Fibroblast of lung (primary cell): ENCODE results near the gene DNAJC18. TPM values are rescaled to one million over a fixed set of nuclear protein-coding genes. Genes with fewer than 3 reads are reported as not detected.

Experiments used
- DNase-seq, 2 donors: peaks; one replicate each; pipeline versions ENCODE4 v3.0.0 to v3.0.0-alpha.2; 2010; ENCODE audit warnings: low read depth in 2 of 2
- H2AFZ ChIP-seq: 2 replicates; pipeline ENCODE4 v1.5.1; 2012; ENCODE audit warnings: low read length, control low read depth, inconsistent platforms
- H3K27ac ChIP-seq: 2 replicates; pipeline ENCODE4 v1.5.1; 2011; ENCODE audit warnings: low read length, control low read depth; ENCODE audit not compliant: insufficient read depth
- H3K27me3 ChIP-seq: 2 replicates; pipeline ENCODE4 v1.5.1; 2011; ENCODE audit warnings: mild to moderate bottlenecking, low read length; ENCODE audit not compliant: control insufficient read depth, insufficient read depth
- H3K36me3 ChIP-seq: 2 replicates; pipeline ENCODE4 v1.5.1; 2011; ENCODE audit warnings: low read length; ENCODE audit not compliant: control insufficient read depth, insufficient read depth
- H3K4me1 ChIP-seq: 2 replicates; pipeline ENCODE4 v1.5.1; 2011; ENCODE audit warnings: low read length; ENCODE audit not compliant: control insufficient read depth, insufficient read depth; ENCODE audit errors: extremely low read depth
- H3K4me2 ChIP-seq: 2 replicates; pipeline ENCODE4 v1.5.1; 2011; ENCODE audit warnings: low read length, control low read depth; ENCODE audit not compliant: insufficient read depth; ENCODE audit errors: extremely low read depth
- H3K4me3 ChIP-seq, 4 experiments: fragments of 200-600 bp in 1 of 4; sonication (generic) in 1 of 4; replicated peaks in 1 of 4; 2 replicates each; pipeline ENCODE4 v1.5.1; 2011 to 2016; ENCODE audit warnings: low read length in 4 of 4, low read depth in 3 of 4, mild to moderate bottlenecking in 3 of 4, control low read depth in 2 of 4, inconsistent platforms in 1 of 4, mixed read lengths in 1 of 4; ENCODE audit not compliant: insufficient read depth in 1 of 4; ENCODE audit errors: control extremely low read depth in 1 of 4
- H3K79me2 ChIP-seq: 2 replicates; pipeline ENCODE4 v1.5.1; 2012; ENCODE audit warnings: mild to moderate bottlenecking, low read length, inconsistent platforms; ENCODE audit not compliant: control insufficient read depth, insufficient read depth
- H3K9ac ChIP-seq: 2 replicates; pipeline ENCODE4 v1.5.1; 2011; ENCODE audit warnings: mild to moderate bottlenecking, low read length, control low read depth; ENCODE audit not compliant: insufficient read depth
- H3K9me3 ChIP-seq: 2 replicates; pipeline ENCODE4 v1.5.1; 2012; ENCODE audit warnings: low read depth, low read length; ENCODE audit not compliant: control insufficient read depth, insufficient read depth
- H4K20me1 ChIP-seq: 2 replicates; pipeline ENCODE4 v1.5.1; 2011; ENCODE audit warnings: low read length; ENCODE audit not compliant: control insufficient read depth, insufficient read depth; ENCODE audit errors: extremely low read depth
- EZH2 ChIP-seq: IDR thresholded peaks from 2 replicates; pipeline ENCODE4 v1.5.1; 2012; ENCODE audit warnings: low read length, control low read depth, mild to moderate bottlenecking; ENCODE audit errors: missing control alignments
- polyA plus RNA-seq, 2 donors: library from polyadenylated mRNA; depleted of rRNA in 1 of 2; stranded (reverse) in 1 of 2; unstranded in 1 of 2; fragments of >200 nt; gene quantifications; 2 replicates each; pipeline ENCODE4 v1.2.1, GENCODE V29; 2011 to 2012; ENCODE audit warnings: missing spikeins in 1 of 2
- total RNA-seq: library from RNA; depleted of rRNA; stranded (reverse); fragments of >200 nt; gene quantifications from 2 replicates; pipeline ENCODE4 v1.2.1, GENCODE V29; 2014
- TF ChIP-seq, protein P1 (sequence below), 2 donors: IDR thresholded peaks in 1 of 2; conservative IDR thresholded peaks in 1 of 2; 1 replicate in 1 of 2; 2 replicates in 1 of 2; pipeline ENCODE4 v1.5.1; 2011 to 2012; ENCODE audit warnings: low read length in 2 of 2, control low read depth in 1 of 2, inconsistent platforms in 1 of 2, low read depth in 1 of 2, mild to moderate bottlenecking in 1 of 2

DNAJC18 gene
- total and polyA plus RNA-seq, 2 donors (not counting 1 experiment from before 2014, with no cell fraction given) = 12.6 to 14.6 TPM

- H2AFZ ChIP-seq = no peak overlapping the region
- no peak overlapping the region for H3K27ac ChIP-seq
- peaks cover 3% of the 10 kb centered on the region for H3K4me1 ChIP-seq
- no peak overlapping the region for H3K9ac ChIP-seq
- TF ChIP-seq, protein P1, sequence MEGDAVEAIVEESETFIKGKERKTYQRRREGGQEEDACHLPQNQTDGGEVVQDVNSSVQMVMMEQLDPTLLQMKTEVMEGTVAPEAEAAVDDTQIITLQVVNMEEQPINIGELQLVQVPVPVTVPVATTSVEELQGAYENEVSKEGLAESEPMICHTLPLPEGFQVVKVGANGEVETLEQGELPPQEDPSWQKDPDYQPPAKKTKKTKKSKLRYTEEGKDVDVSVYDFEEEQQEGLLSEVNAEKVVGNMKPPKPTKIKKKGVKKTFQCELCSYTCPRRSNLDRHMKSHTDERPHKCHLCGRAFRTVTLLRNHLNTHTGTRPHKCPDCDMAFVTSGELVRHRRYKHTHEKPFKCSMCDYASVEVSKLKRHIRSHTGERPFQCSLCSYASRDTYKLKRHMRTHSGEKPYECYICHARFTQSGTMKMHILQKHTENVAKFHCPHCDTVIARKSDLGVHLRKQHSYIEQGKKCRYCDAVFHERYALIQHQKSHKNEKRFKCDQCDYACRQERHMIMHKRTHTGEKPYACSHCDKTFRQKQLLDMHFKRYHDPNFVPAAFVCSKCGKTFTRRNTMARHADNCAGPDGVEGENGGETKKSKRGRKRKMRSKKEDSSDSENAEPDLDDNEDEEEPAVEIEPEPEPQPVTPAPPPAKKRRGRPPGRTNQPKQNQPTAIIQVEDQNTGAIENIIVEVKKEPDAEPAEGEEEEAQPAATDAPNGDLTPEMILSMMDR (conservative IDR thresholded peaks at IDR 0.05 in 1 of 2, IDR thresholded peaks at IDR 0.05 in 1 of 2; ENCODE audit: low read depth in 1 of 2, low read length in 2 of 2) = no peak
- TF ChIP-seq EZH2 = no peak
- no peak overlapping the region for H3K4me2 ChIP-seq
- H4K20me1 ChIP-seq = no peaks in the 10 kb centered on the region
- no peak overlapping the region for H3K4me3 ChIP-seq
- no peaks in the 10 kb centered on the region for H3K79me2 ChIP-seq
- DNase-seq = no peak
- H3K27me3 ChIP-seq = no peaks in the 10 kb centered on the region
- H3K9me3 ChIP-seq = no peaks in the 10 kb centered on the region
- H3K36me3 ChIP-seq = no peaks in the 10 kb centered on the region
These were observed 31.1 kb downstream of the DNAJC18 start for GRCh38 chr5:139408191-139408590.

DNA sequence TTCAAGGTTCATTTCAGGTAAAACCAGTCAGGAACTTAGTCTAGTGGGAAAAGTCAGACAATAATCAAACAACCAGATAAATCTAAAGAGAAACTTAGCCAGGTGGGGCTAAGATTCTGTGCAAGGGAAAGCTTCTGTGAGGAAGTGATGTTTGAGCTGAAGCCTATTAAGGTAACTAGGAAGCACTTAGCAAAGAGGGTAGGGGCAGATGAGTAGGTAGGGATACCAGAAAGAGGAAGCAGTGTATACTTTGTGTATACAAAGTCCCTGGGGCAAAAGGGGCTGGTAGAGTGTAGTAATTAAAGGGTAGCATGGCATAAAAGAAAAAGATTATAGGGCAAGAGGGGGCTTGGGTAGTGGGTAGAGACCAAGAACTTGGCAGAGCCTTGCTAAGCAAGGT, 31.8 kb downstream of the DNAJC18 start:
- Histone ChIP-seq H3K9me3 (no peaks in the 10 kb centered on the region), H3K27me3 (no peaks in the 10 kb centered on the region), H2AFZ (no peak overlapping the region), H3K36me3 (no peaks in the 10 kb centered on the region), H3K4me2 (no peak overlapping the region), H3K4me1 (peaks cover 6% of the 10 kb centered on the region), H3K9ac (no peak overlapping the region), H3K79me2 (no peaks in the 10 kb centered on the region), H3K27ac (no peak overlapping the region), H4K20me1 (no peaks in the 10 kb centered on the region), H3K4me3 (no peak overlapping the region)
- no peak for DNase-seq
- TF ChIP-seq, protein P1 (conservative IDR thresholded peaks at IDR 0.05 in 1 of 2, IDR thresholded peaks at IDR 0.05 in 1 of 2; ENCODE audit: low read depth in 1 of 2, low read length in 2 of 2) = no peak
- TF ChIP-seq EZH2 = no peak

DNA sequence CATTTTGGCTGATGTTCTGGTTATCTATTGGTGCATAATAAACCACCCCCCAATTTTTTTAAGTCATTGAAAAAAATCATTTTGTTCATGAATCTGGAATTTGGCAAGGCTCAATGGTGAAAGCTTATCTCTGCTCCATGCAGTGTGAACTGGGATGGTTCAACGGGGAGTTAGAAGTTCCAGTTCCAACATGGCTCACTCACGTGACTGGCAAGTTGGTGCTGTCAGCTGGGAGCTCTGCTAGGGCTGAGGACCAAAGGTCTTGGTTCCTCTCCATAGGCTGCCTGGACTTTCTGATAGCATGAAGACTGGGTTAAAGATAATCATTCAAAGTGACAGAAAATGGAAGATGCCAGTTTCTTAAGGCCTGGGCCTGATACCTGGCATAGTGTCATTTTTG, 32.4 kb downstream of the DNAJC18 start:
- H3K27ac ChIP-seq = no peak overlapping the region
- H3K79me2 ChIP-seq = no peaks in the 10 kb centered on the region
- H3K4me1 ChIP-seq = peaks cover 6% of the 10 kb centered on the region
- no peaks in the 10 kb centered on the region for H3K27me3 ChIP-seq
- TF ChIP-seq, protein P1 (conservative IDR thresholded peaks at IDR 0.05 in 1 of 2, IDR thresholded peaks at IDR 0.05 in 1 of 2; ENCODE audit: low read depth in 1 of 2, low read length in 2 of 2) = no peak
- TF ChIP-seq EZH2 = no peak
- H2AFZ ChIP-seq = no peak overlapping the region
- DNase-seq = no peak
- H3K4me3 ChIP-seq = no peak overlapping the region
- no peak overlapping the region for H3K4me2 ChIP-seq
- H4K20me1 ChIP-seq = no peaks in the 10 kb centered on the region
- H3K9ac ChIP-seq = no peak overlapping the region
- no peaks in the 10 kb centered on the region for H3K9me3 ChIP-seq
- H3K36me3 ChIP-seq = no peaks in the 10 kb centered on the region
